Measurements from ENCODE around the gene HOOK1.

HOOK1 gene

GRCh38 chr1:59804301-59804700, 10.4 kb upstream of the HOOK1 start:
- no peak for TF ChIP-seq CTCF (IDR thresholded peaks at IDR 0.05; ENCODE audit: insufficient read depth, missing control alignments)
- DNase-seq (ENCODE audit: insufficient read length, low spot score) (no peak), FAIRE-seq (no peak)

- FAIRE-seq (no peak), DNase-seq (ENCODE audit: insufficient read length, low spot score) (no peak)
- no peak for TF ChIP-seq CTCF (IDR thresholded peaks at IDR 0.05; ENCODE audit: insufficient read depth, missing control alignments)
These were observed 9.2 kb upstream of the HOOK1 start for GRCh38 chr1:59805554-59805953.

DNA sequence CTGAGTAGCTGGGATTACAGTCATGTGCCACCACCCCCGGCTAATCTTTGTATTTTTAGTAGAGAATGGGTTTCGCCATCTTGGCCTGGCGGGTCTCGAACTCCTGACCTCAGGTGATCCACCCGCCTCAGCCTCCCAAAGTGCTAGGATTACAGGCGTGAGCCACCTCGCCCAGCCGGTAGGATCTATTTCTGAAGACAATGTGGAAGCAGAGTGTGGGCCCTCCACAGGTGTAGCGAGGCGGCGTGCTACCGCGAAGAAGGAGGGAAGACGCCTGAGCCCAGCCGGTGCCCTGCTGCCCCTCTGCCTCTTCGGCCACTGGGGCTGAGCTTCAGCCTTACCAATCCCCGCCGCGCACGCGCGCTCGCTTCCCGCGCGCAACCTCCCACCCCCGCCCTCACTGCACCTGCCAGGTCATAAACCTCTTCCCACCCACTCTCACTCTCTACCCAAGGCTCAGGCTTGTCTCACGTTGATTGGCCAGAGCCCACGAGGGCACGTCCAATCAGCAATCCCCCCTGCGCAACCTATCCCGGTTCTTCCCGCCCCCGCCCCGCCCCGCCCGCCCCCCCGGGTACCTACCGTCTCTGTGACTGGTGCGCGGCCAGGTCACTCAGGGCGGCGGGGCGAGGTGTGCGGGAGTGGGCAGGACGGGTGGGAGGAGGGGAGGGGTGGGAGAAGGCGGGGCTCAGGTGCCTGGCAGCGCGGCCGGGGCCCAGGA, 409 bp upstream of the HOOK1 start:
- no peak for TF ChIP-seq CTCF (IDR thresholded peaks at IDR 0.05; ENCODE audit: insufficient read depth, missing control alignments)
- FAIRE-seq (no peak), DNase-seq (ENCODE audit: insufficient read length, low spot score) (peak; percentile 59)

GRCh38 chr1:59815892-59816291, 1.1 kb downstream of the HOOK1 start:
- FAIRE-seq: peak; percentile 82
- DNase-seq (ENCODE audit: insufficient read length, low spot score): no peak

GRCh38 chr1:59816318-59816878, 1.6 kb downstream of the HOOK1 start:
- no peak for TF ChIP-seq CTCF (IDR thresholded peaks at IDR 0.05; ENCODE audit: insufficient read depth, missing control alignments)
- no peak for DNase-seq (ENCODE audit: insufficient read length, low spot score)
- FAIRE-seq: peak; percentile 25

More at GRCh38 chr1:59815892-59816291, 1.1 kb downstream of the HOOK1 start:
- no peak for TF ChIP-seq CTCF (IDR thresholded peaks at IDR 0.05; ENCODE audit: insufficient read depth, missing control alignments)

DNA sequence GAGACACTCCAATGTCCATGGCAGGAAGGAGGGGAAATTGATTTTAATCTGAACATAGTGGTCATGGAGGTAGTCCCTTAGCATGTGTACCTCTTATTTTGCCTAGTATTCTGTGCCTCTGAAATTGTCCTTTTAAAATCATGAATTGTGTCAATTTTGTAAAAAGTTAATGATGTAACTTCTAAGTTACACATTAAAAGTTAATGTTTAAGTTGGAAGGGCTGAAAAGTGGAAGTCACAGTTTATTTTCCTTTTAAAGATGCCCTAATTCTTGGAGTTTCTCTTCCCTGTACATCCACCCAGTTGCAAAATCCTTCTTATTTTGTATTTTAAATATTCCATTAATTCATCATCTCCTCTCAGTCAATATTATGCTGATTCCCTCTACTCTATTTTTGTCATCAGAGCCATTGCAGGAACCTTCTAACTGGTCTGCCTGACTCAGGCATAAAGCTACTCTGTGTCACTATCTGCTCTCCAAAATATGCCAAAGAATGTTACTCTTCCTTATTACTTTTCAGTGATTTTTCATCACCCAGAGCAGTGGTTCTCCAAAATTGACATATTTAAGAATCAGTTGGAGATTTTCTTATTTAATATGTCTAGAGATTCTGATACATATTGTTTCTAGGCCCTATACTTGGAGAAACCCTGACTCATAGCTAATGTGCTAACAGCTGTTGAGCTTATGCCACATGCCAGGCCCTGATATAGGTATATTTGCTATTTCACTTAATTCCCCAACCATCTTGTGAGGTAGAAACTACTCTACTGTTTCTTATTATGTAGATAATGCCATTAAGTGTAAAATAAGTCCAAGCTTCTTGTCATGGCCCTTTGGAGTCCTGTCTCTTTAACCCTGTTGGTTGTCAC, 5.1 kb downstream of the HOOK1 start:
- no peak for FAIRE-seq
- no peak for DNase-seq (ENCODE audit: insufficient read length, low spot score)
- no peak for TF ChIP-seq CTCF (IDR thresholded peaks at IDR 0.05; ENCODE audit: insufficient read depth, missing control alignments)
